Measurements from ENCODE around the gene TIMM44.

DNA sequence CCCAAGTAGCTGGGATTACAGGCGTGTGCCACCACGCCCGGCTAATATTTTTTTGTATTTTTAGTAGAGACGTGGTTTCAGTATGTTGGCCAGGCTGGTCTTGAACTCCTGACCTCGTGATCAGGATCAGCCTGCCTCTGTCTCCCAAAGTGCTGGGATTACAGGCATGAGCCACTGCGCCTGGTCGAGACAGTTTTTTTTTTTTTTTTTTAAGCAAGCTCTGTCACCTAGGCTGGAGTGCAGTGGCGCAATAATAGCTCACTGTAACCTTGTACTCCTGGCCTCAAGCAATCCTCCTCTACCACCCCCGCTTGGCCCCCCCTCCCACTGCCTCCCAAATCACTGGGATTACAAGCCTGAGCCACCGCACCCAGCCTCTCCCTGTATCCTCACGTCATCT lies 46.2 kb downstream of the TIMM44 start:
- TF ChIP-seq, protein P1, sequence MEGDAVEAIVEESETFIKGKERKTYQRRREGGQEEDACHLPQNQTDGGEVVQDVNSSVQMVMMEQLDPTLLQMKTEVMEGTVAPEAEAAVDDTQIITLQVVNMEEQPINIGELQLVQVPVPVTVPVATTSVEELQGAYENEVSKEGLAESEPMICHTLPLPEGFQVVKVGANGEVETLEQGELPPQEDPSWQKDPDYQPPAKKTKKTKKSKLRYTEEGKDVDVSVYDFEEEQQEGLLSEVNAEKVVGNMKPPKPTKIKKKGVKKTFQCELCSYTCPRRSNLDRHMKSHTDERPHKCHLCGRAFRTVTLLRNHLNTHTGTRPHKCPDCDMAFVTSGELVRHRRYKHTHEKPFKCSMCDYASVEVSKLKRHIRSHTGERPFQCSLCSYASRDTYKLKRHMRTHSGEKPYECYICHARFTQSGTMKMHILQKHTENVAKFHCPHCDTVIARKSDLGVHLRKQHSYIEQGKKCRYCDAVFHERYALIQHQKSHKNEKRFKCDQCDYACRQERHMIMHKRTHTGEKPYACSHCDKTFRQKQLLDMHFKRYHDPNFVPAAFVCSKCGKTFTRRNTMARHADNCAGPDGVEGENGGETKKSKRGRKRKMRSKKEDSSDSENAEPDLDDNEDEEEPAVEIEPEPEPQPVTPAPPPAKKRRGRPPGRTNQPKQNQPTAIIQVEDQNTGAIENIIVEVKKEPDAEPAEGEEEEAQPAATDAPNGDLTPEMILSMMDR (IDR thresholded peaks at IDR 0.05) = no peak
- TF ChIP-seq YY1 (IDR thresholded peaks at IDR 0.05; ENCODE audit: low read depth) (no peak), POLR2AphosphoS5 (IDR thresholded peaks at IDR 0.05; ENCODE audit: low read depth, low read length) (no peak)

Data from SK-N-SH (cell line).